Neural progenitor cell (in vitro differentiated cells): ENCODE measurements around the gene SULT1A1. TPM values are rescaled to one million over a fixed set of nuclear protein-coding genes. Genes with fewer than 3 reads are reported as not detected.

Experiments
- DNase-seq: peaks from one replicate; pipeline ENCODE4 v3.0.0-alpha.2; 2016; ENCODE audit warnings: low spot score
- H2AFZ ChIP-seq: fragments of 200-600 bp; sonication (generic); replicated peaks from 2 replicates; pipeline ENCODE4 v1.6.1; 2016; ENCODE audit warnings: antibody characterized with exemption
- H3F3A ChIP-seq: fragments of 200-600 bp; sonication (generic); 2 replicates; pipeline ENCODE4 v1.6.1; 2016; ENCODE audit warnings: antibody characterized with exemption, low read depth
- H3K27ac ChIP-seq: fragments of 200-600 bp; sonication (generic); 2 replicates; pipeline ENCODE4 v1.5.1; 2016; ENCODE audit warnings: mild to moderate bottlenecking
- H3K27me3 ChIP-seq: fragments of 200-600 bp; sonication (generic); 2 replicates; pipeline ENCODE4 v1.6.1; 2016; ENCODE audit warnings: mild to moderate bottlenecking, moderate library complexity
- H3K36me3 ChIP-seq: fragments of 200-600 bp; sonication (generic); 2 replicates; pipeline ENCODE4 v1.5.1; 2016
- H3K4me1 ChIP-seq: fragments of 200-600 bp; sonication (generic); 2 replicates; pipeline ENCODE4 v1.6.1; 2016; ENCODE audit warnings: mixed run types
- H3K4me2 ChIP-seq: fragments of 200-600 bp; sonication (generic); 2 replicates; pipeline ENCODE4 v1.6.1; 2016
- H3K4me3 ChIP-seq: fragments of 200-600 bp; sonication (generic); 2 replicates; pipeline ENCODE4 v1.5.1; 2016
- H3K79me2 ChIP-seq: fragments of 200-600 bp; sonication (generic); 2 replicates; pipeline ENCODE4 v1.6.1; 2016; ENCODE audit warnings: low read depth
- H3K9ac ChIP-seq: fragments of 200-600 bp; sonication (generic); 2 replicates; pipeline ENCODE4 v1.6.1; 2016
- H3K9me3 ChIP-seq: fragments of 200-600 bp; sonication (generic); 2 replicates; pipeline ENCODE4 v1.5.1; 2016; ENCODE audit warnings: low read depth
- H4K20me1 ChIP-seq: fragments of 200-600 bp; sonication (generic); 2 replicates; pipeline ENCODE4 v1.6.1; 2016; ENCODE audit warnings: low read depth
- H3K27ac Mint-ChIP-seq: 3 replicates; pipeline ENCODE4 v1.8.0; 2021; ENCODE audit warnings: mixed read lengths
- H3K27me3 Mint-ChIP-seq: 2 replicates; pipeline ENCODE4 v1.8.0; 2022; ENCODE audit warnings: low read depth, mild to moderate bottlenecking, inconsistent platforms, moderate library complexity, mixed read lengths; ENCODE audit not compliant: insufficient read depth
- H3K36me3 Mint-ChIP-seq: 3 replicates; pipeline ENCODE4 v1.8.0; 2021; ENCODE audit warnings: mixed read lengths
- H3K4me1 Mint-ChIP-seq: 3 replicates; pipeline ENCODE4 v1.8.0; 2021; ENCODE audit warnings: mixed read lengths
- H3K4me3 Mint-ChIP-seq: 3 replicates; pipeline ENCODE4 v1.8.0; 2021; ENCODE audit warnings: mild to moderate bottlenecking, moderate library complexity, mixed read lengths
- H3K9me3 Mint-ChIP-seq: 3 replicates; pipeline ENCODE4 v1.8.0; 2020; ENCODE audit warnings: mixed read lengths
- EZH2 ChIP-seq: fragments of 200-600 bp; sonication (generic); IDR thresholded peaks from 2 replicates; pipeline ENCODE4 v1.6.1; 2017; ENCODE audit warnings: antibody characterized with exemption, mild to moderate bottlenecking, moderate library complexity
- EZH2phosphoT487 ChIP-seq: fragments of 200-600 bp; sonication (generic); IDR thresholded peaks from 2 replicates; pipeline ENCODE4 v1.6.1; 2017; ENCODE audit warnings: antibody characterized with exemption
- total RNA-seq: library from RNA; depleted of rRNA; stranded (reverse); fragments of >200 nt; gene quantifications from 2 replicates; pipeline ENCODE4 v1.2.3, GENCODE V29; 2015; ENCODE audit warnings: low replicate concordance
- TF ChIP-seq, protein P1 (sequence below): fragments of 200-600 bp; sonication (generic); IDR thresholded peaks from 2 replicates; pipeline ENCODE4 v1.5.1; 2017; ENCODE audit warnings: antibody characterized with exemption, mild to moderate bottlenecking

SULT1A1 gene
- total RNA-seq, 1 donor from 2014 or later: 4.2 TPM

DNA sequence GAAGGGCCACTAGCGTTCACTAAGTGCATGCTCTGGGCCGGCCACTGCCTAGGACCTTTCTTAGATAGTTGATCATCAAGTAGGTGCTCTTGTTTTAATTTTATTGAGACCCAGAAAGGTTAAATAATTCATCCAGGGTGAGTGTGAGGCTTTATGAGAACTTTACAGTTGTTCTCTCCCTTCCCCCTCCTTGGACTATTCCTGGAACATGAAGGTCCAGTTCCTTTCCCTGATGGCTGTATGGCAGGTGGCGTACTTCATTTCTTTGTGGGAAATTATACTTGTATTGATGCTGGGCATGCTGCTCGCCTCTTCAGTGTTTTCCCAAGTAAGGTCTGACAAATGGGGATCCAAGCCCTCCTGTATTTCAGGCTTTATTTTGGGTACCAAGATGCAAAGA is 47.6 kb downstream of the SULT1A1 start:
- Histone ChIP-seq H3K79me2 (peaks cover 8% of the 10 kb centered on the region), H3K4me3 (no peak overlapping the region), H3K36me3 (peaks cover 2% of the 10 kb centered on the region), H3K9me3 (peaks cover 5% of the 10 kb centered on the region), H3F3A (peaks cover 3% of the 10 kb centered on the region), H4K20me1 (no peaks in the 10 kb centered on the region), H3K9ac (no peak overlapping the region), H3K27me3 (no peaks in the 10 kb centered on the region), H2AFZ (no peak overlapping the region), H3K4me1 (no peaks in the 10 kb centered on the region), H3K4me2 (no peak overlapping the region), H3K27ac (no peak overlapping the region)
- TF ChIP-seq, protein P1, sequence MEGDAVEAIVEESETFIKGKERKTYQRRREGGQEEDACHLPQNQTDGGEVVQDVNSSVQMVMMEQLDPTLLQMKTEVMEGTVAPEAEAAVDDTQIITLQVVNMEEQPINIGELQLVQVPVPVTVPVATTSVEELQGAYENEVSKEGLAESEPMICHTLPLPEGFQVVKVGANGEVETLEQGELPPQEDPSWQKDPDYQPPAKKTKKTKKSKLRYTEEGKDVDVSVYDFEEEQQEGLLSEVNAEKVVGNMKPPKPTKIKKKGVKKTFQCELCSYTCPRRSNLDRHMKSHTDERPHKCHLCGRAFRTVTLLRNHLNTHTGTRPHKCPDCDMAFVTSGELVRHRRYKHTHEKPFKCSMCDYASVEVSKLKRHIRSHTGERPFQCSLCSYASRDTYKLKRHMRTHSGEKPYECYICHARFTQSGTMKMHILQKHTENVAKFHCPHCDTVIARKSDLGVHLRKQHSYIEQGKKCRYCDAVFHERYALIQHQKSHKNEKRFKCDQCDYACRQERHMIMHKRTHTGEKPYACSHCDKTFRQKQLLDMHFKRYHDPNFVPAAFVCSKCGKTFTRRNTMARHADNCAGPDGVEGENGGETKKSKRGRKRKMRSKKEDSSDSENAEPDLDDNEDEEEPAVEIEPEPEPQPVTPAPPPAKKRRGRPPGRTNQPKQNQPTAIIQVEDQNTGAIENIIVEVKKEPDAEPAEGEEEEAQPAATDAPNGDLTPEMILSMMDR: no peak
- TF ChIP-seq EZH2 (no peak), EZH2phosphoT487 (no peak)
- H3K36me3 Mint-ChIP-seq: peaks cover 21% of the 10 kb centered on the region
- no peak overlapping the region for H3K27ac Mint-ChIP-seq
- H3K9me3 Mint-ChIP-seq: peaks cover 8% of the 10 kb centered on the region
- no peak for DNase-seq
- no peak overlapping the region for H3K4me3 Mint-ChIP-seq
- H3K4me1 Mint-ChIP-seq: no peaks in the 10 kb centered on the region
- H3K27me3 Mint-ChIP-seq: peaks cover under 1% of the 10 kb centered on the region

DNA sequence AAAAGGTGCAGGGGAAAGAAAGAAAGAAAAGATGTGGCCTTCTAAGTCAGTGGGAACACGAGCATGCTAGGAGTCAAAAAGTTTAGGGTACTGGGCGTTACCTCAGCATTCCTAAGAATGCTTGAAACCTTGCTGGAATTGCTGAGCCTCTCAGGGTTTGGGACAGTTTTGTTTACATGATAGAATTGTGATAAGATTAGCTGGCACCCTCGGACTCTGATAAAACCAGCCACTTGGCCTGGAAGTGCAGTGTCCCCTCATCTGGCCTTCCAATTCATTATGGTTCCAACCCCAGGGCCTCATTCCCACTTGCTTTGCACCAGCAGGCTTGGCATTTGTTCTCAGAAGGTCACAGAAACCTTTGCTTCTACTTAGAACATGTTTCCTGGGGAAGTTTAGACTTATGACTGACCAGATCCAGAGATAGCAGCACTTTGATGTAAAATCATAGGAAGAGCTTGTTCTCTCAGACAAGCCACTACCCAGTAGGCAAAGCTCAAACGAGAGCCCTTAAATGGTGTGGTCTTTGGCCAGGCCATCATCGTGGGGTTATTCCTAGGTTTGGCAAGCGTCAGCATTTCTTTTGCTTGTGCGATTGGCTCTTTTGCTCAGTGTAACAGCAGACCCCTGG is 48.2 kb downstream of the SULT1A1 start:
- Mint-ChIP-seq H3K4me3 (no peak overlapping the region), H3K4me1 (no peaks in the 10 kb centered on the region), H3K27me3 (peaks cover 2% of the 10 kb centered on the region), H3K9me3 (peaks cover 8% of the 10 kb centered on the region), H3K36me3 (peaks cover 21% of the 10 kb centered on the region), H3K27ac (no peak overlapping the region)
- H3K4me2 ChIP-seq: no peak overlapping the region
- H3K9ac ChIP-seq: no peak overlapping the region
- H2AFZ ChIP-seq: no peak overlapping the region
- H3K4me1 ChIP-seq: no peaks in the 10 kb centered on the region
- H3K36me3 ChIP-seq: no peaks in the 10 kb centered on the region
- no peaks in the 10 kb centered on the region for H4K20me1 ChIP-seq
- no peaks in the 10 kb centered on the region for H3K9me3 ChIP-seq
- peaks cover 3% of the 10 kb centered on the region for H3F3A ChIP-seq
- TF ChIP-seq, protein P1: no peak
- TF ChIP-seq EZH2 (no peak), EZH2phosphoT487 (no peak)
- DNase-seq: no peak
- H3K4me3 ChIP-seq: no peak overlapping the region
- no peaks in the 10 kb centered on the region for H3K27me3 ChIP-seq
- peaks cover 5% of the 10 kb centered on the region for H3K79me2 ChIP-seq
- no peak overlapping the region for H3K27ac ChIP-seq

GRCh38 chr16:28558456-28558855 is 51.4 kb downstream of the SULT1A1 start:
- no peak overlapping the region for H3K27ac ChIP-seq
- H3K9me3 Mint-ChIP-seq: no peaks in the 10 kb centered on the region
- H4K20me1 ChIP-seq: no peaks in the 10 kb centered on the region
- no peak overlapping the region for H3K9ac ChIP-seq
- H3K4me1 ChIP-seq: peaks cover 3% of the 10 kb centered on the region
- no peak overlapping the region for H2AFZ ChIP-seq
- no peaks in the 10 kb centered on the region for H3K9me3 ChIP-seq
- H3K4me2 ChIP-seq: no peak overlapping the region
- no peak overlapping the region for H3K4me3 Mint-ChIP-seq
- peaks cover 6% of the 10 kb centered on the region for H3K4me1 Mint-ChIP-seq
- TF ChIP-seq, protein P1: no peak
- TF ChIP-seq EZH2phosphoT487 (no peak), EZH2 (no peak)
- H3K36me3 Mint-ChIP-seq: peaks cover 15% of the 10 kb centered on the region
- no peak for DNase-seq
- H3K27ac Mint-ChIP-seq: no peak overlapping the region
- peaks cover 15% of the 10 kb centered on the region for H3K79me2 ChIP-seq
- no peaks in the 10 kb centered on the region for H3K36me3 ChIP-seq
- peaks cover 3% of the 10 kb centered on the region for H3F3A ChIP-seq
- H3K27me3 Mint-ChIP-seq: peaks cover 4% of the 10 kb centered on the region
- H3K4me3 ChIP-seq: no peak overlapping the region
- H3K27me3 ChIP-seq: no peaks in the 10 kb centered on the region
